NCI-H1048 (cell line): ENCODE measurements around the gene PELI3.
"Not testable (repeated sequence)": the region's sequence is repeated elsewhere in the genome, so short reads cannot be mapped to it uniquely, and the experiment has no call there.

Experiments
- DNase-seq: peaks from one replicate; lab custom pipeline; 2025; lab: John Stamatoyannopoulos, UW

PELI3 gene

DNA sequence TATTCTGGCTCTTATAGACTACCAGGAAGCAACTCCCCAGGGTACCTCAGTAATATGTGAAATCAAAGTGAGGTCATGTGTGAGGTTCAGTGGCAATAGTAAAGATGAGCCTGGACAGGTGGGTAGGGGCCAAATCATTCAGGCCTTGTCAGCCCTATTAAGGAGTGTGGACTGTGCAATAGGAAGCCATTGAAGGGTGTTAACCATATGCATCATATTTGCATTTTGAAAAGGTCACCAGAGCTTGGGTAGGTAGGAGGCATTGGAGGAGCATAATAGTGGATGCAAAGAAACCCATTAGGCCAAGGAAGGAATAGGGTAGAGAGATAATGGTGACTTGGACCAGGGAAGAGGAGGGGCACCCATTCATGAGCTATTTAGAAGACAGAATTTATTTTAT is 19.7 kb upstream of the PELI3 start:
- DNase-seq = no peak

DNA sequence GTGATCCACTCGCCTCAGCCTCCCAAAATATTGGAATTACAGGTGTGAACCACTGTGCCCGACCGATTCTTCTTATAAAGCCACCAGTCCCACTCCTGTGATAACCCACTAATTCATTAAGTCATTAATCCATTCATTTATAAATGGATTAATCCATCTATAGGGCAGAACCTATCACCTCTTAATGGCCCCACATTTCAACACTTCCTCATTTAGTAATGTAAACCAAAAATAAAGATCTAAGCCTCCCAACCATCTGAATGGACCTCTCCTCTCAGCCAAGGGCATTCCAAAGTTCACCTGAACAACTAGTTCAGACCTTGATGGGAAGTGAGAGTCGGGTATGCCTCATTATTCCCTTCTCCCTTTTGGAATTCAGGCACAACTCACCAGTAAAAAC is 18.2 kb upstream of the PELI3 start:
- DNase-seq = no peak

DNA sequence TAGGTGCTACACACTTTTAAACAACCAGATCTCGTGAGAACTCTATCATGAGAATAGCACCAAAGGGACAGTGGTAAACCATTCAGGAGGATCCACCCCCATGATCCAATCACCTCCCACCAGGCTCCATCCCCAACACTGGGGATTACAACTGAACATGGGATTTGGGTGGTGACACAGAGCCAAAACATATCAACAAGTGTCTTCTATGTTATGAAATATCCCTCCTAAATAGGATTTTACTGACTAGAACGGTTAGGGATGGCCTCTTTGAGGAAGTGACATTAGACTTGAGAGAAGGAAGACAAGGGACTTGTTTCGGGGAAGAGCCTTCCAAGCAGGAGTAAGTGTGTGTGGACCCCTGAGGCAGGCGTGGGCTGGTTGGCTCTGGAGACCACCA is 16.1 kb upstream of the PELI3 start:
- DNase-seq = no peak

DNA sequence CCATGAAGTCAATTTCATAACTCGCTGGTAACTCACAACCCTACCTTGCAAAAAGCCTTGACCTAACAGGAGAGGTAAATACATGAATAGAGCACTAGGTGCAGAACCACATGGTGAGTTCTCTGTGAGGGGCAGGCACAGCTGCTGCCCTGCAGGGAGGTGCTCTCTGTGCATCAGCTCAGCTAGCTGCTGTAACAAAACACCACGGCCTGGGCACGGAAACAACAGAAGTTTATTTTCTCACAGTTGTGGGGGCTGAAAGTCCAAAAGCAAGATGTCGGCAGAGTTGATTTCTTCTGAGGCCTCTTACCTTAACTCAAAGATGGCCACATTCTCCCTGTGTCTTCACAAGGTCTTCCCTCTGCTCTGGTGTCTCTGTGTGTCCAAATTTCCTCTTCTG is 15.0 kb upstream of the PELI3 start:
- no peak for DNase-seq

DNA sequence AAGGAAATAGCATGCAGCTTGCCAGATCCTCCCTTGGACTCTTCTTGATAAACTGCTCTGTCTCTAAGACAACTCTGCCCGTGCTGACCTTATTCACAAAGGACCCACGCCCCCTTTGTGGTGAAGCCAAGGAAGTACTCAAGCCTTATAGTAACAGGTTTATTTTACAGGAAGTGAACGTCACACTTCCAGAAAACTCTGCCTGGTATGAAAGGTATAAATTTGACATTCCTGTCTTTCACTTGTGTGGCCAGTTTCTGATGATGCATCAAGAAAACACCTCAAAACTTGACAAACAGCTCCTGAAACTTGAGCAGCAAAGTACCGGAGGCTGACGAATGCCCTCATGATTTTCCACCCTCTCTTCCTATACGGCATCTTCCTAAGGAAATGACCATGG is 12.5 kb upstream of the PELI3 start:
- no peak for DNase-seq

DNA sequence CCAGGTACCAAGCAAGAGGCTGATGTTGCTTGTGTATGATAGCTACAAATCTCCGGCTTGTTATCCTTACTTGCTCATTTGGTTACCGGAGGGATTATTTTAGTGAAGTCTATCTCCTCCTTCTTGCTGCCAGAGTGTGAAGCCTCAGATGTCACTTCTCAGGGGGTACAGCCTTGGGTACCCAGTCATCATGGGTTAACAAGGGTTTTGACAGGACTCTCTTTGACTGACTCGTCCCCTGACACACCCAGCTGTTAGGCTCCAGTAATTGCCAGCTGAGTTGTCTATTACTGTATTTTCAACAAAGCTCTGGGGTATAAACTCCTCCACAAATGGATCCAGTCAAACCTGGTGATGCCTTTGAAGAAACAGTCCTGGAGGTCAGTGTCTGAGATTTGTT is 11.9 kb upstream of the PELI3 start:
- DNase-seq = no peak

DNA sequence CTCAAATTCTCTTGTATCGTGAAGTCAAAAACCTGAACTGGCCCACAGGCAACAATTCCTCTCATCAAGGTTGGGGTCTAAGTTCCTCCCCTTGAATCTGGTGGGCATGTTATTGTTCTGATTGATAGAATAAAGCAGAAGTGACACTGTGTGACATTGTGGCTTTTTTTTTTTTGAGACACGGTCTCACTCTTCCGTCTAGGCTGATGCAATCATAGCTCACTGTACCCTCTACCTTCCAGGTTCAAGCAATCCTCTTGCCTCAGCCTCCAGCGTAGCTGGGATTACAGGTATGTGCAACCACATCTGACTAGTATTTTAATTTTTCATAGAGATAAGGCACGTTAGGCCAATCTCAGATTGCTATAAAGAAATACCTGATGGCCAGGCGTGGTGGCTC is 8.9 kb upstream of the PELI3 start:
- no peak for DNase-seq

DNA sequence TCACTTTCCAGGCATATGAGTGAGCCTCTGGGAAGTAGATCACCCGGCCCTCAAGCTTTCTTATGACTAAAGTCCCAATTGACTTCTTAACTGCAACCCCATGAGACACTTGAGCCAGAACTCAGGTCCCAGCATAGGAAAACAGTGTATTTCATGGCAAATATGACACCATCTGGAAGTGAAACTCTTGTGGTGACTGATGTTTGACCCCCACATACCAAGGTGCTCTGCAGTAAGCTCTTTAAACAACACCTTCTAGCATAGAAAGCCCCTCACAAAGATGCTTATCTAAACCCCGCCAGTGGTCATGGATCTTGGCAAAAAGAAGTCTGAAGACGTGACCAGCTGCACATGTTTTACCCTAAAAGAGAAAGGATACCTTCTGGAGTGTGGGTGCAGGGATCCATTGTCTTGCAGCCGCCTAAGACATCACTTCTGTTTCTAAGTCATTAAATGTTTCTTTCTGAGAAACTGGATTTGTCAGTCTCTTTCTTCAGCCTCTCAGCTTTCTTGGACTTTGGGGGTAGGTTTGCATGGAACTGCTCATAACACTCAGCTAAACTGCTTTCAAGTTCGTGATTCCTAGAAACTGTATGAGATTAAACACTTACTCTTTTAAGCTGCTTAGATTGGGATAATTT is 7.4 kb upstream of the PELI3 start:
- DNase-seq = no peak

DNA sequence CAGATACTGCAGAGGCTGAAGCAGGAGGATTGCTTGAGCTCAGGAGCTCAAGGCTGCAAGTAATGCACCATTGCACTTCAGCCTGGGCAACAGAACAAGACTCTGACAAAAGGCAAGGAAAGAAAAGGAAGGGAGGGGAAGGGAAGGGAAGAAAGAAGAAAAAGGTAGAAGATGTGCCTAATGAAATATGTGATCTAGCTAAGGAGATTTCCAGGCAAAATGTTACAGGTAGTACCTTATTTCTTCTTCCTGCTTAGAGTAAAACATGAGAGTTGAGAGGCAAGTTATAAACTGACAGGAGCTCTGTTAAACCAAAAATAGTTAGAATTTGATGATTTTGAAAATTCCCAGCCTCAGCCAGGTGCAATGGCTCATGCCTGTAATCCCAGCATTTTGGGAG is 4.7 kb upstream of the PELI3 start:
- no peak for DNase-seq

DNA sequence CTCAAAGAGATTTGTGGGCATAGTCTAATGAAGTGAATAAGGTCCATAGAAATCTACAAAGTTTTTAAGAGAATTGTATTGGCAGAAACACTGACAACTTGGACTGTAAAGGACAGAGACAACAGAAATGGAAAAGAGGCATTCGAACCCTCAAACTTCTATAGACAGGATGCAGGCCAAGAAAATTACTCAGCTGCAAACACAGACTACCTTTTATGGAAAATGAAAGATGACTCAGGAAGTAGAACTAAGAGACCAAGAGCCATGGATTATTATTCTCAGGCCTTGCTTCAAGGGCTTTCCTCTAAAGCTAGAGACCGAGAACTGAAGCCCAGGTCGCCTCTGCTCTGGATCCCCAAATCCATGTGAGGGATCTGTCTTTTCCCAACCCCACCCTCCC is 3.8 kb upstream of the PELI3 start:
- DNase-seq = no peak

DNA sequence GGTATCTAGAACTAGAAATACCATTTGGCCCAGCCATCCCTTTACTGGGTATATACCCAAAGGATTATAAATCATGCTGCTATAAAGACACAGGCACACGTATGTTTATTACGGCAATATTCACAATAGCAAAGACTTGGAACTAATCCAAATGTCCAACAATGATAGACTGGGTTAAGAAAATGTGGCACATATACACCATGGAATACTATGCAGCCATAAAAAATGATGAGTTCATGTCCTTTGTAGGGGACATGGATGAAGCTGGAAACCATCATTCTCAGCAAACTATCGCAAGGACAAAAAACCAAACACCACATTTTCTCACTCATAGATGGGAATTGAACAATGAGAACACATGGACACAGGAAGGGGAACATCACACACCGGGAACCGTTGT is 2.6 kb upstream of the PELI3 start:
- DNase-seq = not testable (repeated sequence)

DNA sequence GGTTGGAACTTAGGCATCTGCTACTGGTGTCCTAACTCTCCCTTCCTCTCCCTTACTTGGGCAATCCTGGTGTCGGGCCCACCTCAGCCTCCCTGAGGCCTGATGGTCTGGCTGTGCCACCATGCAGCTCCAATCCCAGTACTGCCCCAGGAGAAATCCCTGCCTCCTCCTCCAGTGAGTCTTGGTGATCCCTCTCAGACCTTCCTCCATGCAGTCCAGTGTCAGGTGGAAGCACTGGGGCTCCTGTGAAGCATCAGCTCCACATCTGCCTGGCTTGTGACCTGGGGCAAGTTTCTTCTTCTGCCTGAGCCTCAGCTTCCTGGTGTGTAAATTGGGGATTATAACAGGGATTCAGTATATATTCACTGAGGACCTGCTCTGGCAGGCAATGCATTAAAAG is 1.8 kb upstream of the PELI3 start:
- no peak for DNase-seq

DNA sequence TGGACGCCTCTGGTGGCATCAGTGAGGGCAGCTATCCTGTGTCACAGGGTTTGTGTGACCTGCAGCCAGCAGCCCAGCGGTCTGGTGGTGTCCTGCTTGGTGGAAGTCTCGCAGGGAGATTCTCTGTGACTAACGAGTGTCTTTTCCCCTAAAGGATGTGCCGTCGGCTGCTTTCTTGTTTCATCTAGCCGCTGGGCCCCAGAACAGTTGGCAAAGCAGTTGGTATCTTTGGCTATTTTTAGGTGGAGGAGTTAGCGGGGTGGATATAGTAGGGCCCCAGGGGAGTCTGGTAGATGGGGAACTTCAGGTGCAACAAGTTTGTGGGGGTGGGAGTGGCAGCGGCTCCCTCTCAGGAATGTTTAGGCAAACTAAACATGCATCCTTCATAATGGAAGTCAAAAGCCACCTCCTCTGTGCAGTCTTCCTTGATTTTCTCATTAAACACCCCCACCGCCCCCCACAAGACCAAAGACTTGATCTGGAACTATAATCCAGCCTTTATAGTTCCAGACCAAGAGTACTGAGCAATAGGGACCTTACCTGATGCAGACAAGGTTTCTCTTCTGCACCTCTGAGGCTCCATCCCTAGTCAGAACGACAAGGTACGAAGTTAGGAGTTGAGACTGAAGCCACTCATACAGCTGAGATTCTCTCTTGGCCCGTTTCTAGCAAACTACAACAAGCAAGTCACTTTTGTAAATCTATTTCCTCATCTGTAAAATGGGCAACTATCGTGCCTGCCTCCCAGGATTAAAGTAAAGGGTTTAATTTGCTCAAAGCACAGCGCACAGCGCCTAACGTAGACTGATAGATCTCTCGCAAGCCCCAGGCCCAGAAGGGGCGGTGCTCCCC is 1.1 kb upstream of the PELI3 start:
- no peak for DNase-seq

DNA sequence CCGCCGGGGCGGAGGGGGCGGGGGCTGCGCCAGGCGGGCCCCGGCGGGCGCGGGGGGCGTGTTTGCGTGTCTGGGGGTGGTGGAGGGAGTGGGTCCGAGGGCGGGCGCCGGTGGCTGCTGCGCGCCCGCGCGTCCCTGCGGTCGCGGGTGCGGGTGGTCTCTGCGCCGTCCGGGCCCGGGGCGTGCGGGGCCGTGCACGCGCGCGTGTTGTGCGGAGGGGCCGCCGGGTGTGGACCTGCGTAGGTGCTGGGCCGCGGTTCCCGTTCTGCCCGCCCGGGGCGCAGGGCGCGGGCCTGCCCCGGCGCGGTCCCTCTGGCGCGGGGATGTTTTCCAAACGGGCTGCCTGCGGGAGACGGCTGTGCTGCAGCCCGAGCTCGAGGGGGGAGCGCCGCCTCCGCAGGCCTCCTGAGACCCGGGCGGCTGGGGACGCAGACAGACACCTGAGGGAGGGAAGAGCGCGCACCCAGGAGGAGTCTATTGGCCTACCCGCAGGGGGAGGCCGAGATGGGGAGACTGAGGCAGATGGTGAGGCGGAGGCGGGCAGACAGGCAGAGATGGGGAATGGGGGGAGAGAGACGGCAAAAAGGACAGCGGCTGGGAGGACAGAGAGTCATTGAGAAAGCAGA is 442 bp downstream of the PELI3 start:
- no peak for DNase-seq

DNA sequence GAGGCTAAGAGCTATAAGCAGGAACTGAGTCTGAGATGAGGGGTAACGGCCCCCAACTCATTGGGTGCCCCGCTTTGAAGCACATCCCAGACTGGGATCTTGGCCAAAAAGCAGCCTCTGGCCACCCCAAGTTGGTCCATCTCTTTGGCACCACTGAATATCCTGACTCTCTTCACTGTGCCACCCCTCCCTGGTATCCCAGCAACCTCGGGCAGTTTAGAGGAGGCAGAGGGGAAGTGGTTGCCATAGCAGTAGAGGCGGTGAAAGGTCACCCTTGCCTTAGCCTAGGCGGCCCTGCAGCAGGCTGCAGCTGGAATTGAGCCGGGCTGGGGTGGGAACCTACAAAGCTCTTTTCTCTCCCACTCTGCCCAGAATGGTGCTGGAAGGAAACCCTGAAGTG is 1.1 kb downstream of the PELI3 start:
- no peak for DNase-seq

DNA sequence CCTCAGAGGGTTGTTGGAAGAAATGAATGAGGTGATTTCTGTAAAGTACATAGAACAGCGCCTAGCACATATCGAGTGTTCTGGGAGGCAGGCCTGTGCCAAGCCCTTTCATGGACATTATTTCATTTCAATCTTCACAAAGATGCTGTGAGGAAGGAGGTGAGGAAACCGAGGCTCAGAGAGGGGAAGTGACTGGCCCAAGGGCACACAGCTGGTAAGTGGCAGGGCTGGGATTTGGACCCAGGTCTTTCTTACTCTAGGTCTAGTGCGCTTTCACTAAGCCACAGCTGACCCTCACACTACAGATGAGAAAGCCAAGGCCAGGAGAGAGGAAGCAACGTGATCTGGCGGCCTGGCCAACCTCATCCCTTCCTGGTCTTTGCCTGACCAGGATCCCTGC is 2.0 kb downstream of the PELI3 start:
- no peak for DNase-seq

DNA sequence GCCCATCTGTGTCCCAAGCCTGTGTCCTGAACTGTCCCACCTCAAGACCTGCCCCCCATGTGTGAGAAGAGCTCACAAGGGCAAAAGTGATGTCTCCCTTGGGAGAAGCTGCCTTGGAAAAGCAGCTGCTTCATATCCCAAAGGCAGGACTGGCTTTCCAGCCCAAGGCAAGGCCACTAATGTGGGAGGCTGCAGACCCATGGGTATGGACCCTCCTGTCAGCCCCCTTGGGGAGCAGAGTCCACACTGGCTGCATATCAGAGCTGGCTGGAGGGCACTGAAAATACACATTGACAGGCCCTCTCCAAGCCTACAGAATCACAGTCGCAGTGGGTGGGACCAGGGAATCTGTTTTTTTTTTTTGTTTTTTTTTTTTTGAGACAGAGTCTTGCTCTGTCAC is 2.7 kb downstream of the PELI3 start:
- no peak for DNase-seq

DNA sequence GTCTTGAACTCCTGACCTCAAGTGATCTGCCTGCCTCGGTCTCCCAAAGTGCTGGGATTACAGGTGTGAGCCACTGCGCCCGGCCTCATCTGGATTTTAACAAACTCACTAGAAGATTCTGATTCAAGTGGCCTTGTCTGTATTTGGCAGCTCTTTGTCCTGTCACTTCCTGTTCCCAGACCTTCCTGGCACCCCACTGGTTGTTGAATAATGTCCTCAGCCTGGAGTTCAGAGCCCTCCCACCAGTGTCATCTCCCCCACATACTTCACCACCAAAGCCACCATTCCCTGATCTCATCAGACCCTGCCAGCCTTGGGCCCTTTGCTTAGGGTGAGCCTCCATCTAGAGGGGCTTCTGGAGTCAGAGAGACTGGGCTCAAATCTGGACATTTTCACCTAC is 3.3 kb downstream of the PELI3 start:
- no peak for DNase-seq

DNA sequence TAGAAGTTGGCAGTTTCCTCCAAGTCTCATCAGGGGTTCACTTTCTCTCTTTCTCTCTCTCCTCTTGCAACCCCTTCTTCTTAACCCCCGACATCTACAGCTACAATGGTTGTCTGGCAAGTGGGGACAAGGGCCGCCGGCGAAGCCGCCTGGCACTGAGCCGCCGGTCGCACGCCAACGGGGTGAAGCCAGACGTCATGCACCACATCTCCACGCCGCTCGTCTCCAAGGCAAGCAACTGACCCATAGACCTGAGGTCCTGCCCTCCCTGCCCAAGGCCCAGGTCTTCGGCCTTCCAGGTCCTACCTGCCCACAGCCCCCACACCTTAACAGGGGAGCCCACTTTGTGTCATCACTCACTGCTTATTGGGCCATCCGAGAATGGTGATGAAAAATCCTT is 4.4 kb downstream of the PELI3 start:
- no peak for DNase-seq

DNA sequence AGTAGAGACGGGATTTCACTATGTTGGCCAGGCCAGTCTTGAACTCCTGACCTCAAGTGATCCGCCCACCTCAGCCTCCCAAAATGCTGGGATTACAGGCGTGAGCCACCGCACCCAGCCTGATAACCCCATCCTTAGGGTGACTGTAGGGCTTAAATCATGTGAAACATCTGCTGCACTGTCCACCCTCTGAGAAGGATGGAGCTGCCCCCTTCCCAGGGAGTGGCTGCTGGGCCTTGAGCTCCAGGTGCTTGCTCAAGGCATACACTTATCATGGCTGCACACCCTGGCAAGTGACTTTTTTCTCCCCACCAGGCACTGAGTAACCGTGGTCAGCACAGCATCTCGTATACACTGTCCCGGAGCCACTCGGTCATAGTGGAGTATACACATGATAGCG is 5.3 kb downstream of the PELI3 start:
- no peak for DNase-seq

DNA sequence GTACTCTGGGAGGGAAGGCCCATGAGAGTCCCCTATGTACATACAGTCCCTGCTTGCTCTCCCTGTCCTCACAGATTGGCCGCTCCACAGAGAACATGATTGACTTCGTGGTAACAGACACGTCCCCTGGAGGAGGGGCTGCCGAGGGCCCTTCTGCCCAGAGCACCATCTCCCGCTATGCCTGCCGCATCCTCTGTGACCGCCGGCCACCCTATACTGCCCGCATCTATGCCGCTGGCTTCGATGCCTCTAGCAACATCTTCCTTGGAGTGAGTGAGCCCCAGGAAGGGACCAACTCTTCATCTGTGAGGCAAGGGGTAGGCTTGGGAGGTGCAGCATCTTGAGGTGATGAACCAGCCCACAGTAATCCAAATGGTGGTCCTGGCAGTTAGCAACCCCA is 6.5 kb downstream of the PELI3 start:
- no peak for DNase-seq

DNA sequence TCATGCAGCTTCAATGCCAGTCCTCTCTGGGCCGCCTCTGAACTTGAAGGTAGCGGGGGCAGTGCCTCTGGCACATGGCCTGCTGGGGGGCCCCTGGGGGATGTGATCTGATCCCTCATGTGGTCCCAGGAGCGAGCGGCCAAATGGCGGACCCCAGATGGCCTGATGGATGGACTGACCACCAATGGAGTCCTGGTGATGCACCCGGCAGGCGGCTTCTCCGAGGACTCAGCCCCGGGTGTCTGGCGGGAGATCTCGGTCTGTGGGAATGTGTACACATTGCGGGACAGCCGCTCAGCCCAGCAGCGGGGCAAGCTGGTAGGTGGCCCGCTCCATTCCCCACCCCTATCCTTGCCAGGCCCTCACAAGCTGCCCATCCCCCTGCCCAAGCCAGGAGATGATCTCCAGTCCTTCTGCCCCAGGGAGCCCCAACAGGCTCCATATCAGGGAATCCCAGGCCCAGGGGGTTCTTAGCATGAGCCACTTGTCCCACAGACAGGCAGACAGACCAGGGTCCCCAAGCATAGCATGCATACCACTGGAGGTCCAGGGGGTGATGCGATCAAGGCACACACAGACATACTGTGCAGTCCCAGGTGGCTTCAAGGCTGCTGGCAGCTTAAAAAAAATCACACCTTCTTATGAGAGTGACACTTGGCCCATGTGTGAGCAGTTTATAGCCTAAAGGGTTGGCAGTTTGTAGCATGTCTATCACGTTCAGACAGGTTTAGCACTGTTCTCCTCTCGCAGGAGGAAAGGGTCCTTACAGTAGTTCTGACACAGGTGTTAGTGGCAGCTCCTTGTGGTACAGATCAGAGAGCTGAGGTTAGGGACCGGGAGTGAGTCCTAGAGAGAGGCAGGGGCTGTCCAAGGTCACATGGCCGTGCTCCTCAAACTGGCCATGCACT is 7.2 kb downstream of the PELI3 start:
- no peak for DNase-seq
